Measurements from ENCODE around the gene ST3GAL6.

The ST3GAL6 gene

DNA sequence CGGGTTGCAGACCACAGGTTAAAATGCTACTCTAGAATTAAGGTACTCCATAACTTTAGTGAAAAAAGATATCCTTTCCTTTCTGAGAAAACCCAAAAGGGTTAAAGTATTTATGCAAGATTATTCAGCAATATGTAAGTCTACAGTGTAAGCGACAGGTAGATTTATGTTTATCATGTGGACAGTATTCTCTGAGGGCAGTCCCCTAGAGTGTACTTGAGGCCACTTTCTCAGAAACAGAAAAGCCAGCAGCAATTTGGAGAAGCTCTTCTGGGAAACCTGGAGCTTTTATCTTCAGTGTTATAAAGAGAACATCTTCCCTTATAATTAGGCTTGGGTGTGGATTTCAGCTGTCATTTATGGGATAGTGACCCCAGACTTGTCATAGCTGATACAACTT, 8.9 kb downstream of the ST3GAL6 start:
- FAIRE-seq (no peak), DNase-seq (ENCODE audit: insufficient read length, low spot score) (no peak)
- TF ChIP-seq, protein P1, sequence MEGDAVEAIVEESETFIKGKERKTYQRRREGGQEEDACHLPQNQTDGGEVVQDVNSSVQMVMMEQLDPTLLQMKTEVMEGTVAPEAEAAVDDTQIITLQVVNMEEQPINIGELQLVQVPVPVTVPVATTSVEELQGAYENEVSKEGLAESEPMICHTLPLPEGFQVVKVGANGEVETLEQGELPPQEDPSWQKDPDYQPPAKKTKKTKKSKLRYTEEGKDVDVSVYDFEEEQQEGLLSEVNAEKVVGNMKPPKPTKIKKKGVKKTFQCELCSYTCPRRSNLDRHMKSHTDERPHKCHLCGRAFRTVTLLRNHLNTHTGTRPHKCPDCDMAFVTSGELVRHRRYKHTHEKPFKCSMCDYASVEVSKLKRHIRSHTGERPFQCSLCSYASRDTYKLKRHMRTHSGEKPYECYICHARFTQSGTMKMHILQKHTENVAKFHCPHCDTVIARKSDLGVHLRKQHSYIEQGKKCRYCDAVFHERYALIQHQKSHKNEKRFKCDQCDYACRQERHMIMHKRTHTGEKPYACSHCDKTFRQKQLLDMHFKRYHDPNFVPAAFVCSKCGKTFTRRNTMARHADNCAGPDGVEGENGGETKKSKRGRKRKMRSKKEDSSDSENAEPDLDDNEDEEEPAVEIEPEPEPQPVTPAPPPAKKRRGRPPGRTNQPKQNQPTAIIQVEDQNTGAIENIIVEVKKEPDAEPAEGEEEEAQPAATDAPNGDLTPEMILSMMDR (IDR thresholded peaks at IDR 0.05; ENCODE audit: insufficient read depth, missing control alignments) = no peak

DNA sequence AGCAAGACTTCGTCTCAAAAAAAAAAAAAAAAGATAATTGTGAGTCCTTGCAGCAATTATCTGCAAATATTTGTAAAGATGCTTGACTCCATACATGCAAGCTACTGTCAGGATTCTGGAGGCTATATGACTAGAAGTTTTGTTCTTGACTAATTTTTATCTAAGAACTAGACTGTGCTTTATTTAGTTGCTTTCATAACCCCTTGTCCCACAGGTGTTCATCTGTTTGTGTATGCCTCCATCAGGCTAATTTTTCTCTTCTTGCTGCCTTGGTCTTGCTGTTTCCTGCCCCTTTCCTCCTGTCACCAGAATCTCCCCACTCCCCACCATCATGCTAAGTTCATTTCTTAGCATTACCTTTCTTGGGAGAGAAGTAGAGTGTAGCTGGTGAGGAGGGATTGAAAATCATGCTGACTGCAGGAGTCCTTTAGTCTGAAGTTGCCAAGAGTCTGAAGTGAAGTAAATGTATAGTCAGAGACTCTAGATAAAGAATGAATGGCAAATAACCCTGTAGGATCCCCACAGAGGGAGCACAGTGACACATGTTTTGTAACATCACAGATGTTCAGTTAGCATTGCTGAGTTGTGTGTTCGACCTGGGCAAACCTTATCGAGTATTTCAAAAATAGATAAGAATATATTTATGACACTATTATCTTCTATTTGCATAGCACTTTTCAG, 12.5 kb downstream of the ST3GAL6 start:
- DNase-seq (ENCODE audit: insufficient read length, low spot score) (no peak), FAIRE-seq (no peak)
- TF ChIP-seq, protein P1 (IDR thresholded peaks at IDR 0.05; ENCODE audit: insufficient read depth, missing control alignments) = no peak

DNA sequence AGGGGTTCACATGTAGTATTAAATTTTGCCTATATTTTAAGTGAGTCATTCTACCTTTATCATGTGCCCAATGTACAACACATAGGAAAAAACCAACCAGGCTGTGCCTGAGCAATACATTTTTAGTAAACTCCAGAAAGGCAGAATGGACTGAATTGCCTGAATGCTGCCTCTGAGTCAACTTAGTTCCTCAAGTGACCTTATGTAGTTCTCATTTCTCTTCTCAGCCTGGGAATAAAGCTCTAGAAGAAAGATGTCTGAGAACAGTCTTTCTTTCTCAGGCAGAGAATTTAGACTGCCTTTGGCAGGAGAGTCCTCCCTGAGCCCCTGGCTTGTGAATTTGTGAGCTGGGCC, 13.0 kb downstream of the ST3GAL6 start:
- FAIRE-seq = no peak
- no peak for DNase-seq (ENCODE audit: insufficient read length, low spot score)
- TF ChIP-seq, protein P1 (IDR thresholded peaks at IDR 0.05; ENCODE audit: insufficient read depth, missing control alignments) = no peak

DNA sequence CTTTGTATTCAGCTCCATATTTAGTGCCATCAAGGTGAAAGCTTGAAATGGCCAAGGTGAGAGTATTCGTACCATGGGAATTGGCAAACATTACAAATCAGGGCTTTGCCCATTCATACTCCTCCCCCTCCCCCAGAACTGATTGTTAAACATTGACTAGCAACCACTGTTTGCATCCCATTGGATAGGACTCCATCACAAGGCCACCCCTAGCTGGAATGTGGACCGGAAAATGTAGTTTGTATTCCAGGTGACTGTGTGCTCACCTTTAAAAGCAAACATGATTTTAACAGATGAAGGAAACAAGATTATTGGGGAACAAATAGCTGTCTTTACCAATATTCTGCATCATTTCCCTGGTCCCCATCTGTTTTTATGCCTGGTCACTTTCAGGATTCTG, 14.1 kb downstream of the ST3GAL6 start:
- TF ChIP-seq, protein P1 (IDR thresholded peaks at IDR 0.05; ENCODE audit: insufficient read depth, missing control alignments) = no peak
- DNase-seq (ENCODE audit: insufficient read length, low spot score) = no peak
- FAIRE-seq = no peak

DNA sequence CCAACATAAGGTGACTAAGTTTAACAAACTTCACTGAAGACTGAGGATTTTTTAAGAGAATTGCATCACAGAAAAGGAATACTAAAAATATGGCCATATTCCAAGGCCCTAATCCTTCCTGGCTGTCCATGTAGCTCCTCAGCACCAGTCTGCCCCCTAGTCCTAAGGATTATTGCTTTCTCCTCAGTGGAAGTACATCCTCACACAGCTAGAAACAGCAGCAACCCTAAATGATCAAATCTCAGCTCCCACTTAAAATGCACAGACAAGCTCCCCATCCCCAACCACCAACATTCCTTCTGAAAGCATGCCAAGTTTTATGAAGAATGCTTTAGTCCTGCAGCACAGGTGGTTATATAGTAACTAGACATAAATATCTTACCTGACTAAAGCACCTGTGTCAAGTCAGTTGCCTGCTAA, 14.7 kb downstream of the ST3GAL6 start:
- TF ChIP-seq, protein P1 (IDR thresholded peaks at IDR 0.05; ENCODE audit: insufficient read depth, missing control alignments) = no peak
- FAIRE-seq = no peak
- DNase-seq (ENCODE audit: insufficient read length, low spot score) = no peak

DNA sequence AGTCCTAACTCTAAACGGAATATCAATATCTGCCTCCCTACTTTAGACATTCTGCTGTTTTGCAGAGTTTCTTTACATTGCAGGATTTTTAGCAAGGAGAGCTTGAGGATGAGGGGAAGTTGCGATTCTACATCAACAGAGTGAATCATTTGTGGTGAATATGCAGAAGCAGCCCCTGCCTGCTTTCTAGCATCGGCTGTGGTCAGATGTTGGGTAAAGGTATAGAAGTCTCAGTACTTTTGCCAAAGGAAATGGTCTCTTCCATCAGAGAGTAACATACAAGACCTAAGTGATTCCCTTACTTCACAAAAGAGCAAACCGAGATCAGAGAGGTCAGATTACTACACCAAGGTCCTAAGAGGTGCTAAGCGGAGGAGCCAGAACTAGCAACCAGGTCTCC, 15.2 kb downstream of the ST3GAL6 start:
- FAIRE-seq (no peak), DNase-seq (ENCODE audit: insufficient read length, low spot score) (no peak)
- TF ChIP-seq, protein P1 (IDR thresholded peaks at IDR 0.05; ENCODE audit: insufficient read depth, missing control alignments) = no peak

DNA sequence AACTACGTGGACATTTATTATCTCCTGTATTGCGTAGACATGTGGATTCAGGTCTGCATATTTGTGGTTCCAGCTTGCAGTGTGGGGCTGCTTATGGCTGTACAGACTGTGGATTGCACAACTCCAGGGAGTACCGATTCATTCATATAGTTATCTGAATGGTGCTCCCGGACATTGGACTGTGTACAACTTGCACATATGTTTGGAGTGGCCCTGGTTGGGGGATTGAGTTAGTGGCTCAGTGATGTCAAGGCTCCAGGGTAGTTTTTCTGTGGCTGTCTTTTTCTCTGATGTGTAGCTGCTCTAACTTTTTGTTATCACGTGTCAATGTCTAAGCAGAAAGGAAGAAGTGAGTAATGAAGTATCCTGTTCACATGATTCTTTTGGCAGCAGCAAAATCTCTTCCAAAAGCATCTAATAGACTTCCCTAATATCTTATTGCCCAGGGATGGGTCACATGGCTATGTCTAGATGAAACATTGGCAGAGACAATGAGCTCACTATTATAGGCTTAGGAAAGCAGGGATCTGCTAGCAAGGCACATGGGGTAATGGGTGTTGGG, 15.8 kb downstream of the ST3GAL6 start:
- TF ChIP-seq, protein P1 (IDR thresholded peaks at IDR 0.05; ENCODE audit: insufficient read depth, missing control alignments) = no peak
- DNase-seq (ENCODE audit: insufficient read length, low spot score) (no peak), FAIRE-seq (no peak)
